Testis (tissue), 2 donors: ENCODE measurements around the gene KCNK7.

Experiments used
- CTCF ChIP-seq, 3 experiments: fragments of 450-650 bp in 2 of 3; fragments of 200-600 bp in 1 of 3; sonication (generic) in 1 of 3; IDR thresholded peaks; one replicate each; pipeline ENCODE4 v1.5.1; 2016 to 2019; ENCODE audit warnings: antibody characterized with exemption in 3 of 3, mild to moderate bottlenecking in 2 of 3, moderate library complexity in 1 of 3
- POLR2A ChIP-seq: fragments of 450-650 bp; IDR thresholded peaks from one replicate; pipeline ENCODE4 v1.6.1; 2017; ENCODE audit warnings: antibody characterized with exemption, mild to moderate bottlenecking, moderate library complexity

- TF ChIP-seq CTCF (IDR thresholded peaks at IDR 0.05) (no peak), POLR2A (no peak)
Observed at GRCh38 chr11:65618763-65619162, 23.2 kb upstream of the KCNK7 start.
